Transverse colon (tissue), 4 donors: ENCODE measurements around the gene ZDHHC21.

Experiments
- CTCF ChIP-seq, 5 experiments: fragments of 200-600 bp in 3 of 5; fragments of 450-650 bp in 2 of 5; sonication (generic) in 3 of 5; IDR thresholded peaks; 1 replicate in 2 of 5; 2 replicates in 3 of 5; pipeline ENCODE4 v1.5.1; 2016 to 2017; ENCODE audit warnings: antibody characterized with exemption in 5 of 5, inconsistent platforms in 3 of 5, mild to moderate bottlenecking in 2 of 5, moderate library complexity in 1 of 5
- EP300 ChIP-seq: sonication (generic); formaldehyde crosslinking; IDR thresholded peaks from one replicate; pipeline ENCODE4 v1.6.1; 2017; ENCODE audit warnings: antibody characterized with exemption, low read depth
- POLR2A ChIP-seq: fragments of 450-650 bp; IDR thresholded peaks from one replicate; pipeline ENCODE4 v1.6.1; 2016; ENCODE audit warnings: antibody characterized with exemption, mild to moderate bottlenecking, moderate library complexity
- POLR2AphosphoS5 ChIP-seq, 3 donors: sonication (generic); formaldehyde crosslinking; IDR thresholded peaks; one replicate each; pipeline ENCODE4 v1.6.1; 2016; ENCODE audit warnings: antibody characterized with exemption in 3 of 3

DNA sequence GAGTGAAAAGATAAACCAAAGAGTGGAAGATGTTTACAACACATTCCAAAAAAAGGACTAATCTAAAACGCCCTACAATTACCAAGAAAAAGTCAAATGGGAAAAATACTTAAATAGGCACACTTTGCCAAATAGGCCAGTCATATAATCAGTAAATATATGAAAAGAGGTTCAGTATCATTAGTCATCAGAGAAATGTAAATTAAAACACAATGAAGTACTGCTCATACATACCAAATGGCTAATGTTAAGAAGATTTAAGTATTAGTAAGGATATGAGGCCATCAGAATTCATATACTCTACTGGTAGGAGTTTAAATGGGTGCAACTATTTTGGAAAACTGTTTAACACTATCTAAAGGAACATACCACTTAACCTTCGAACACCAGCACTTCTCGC lies 47.6 kb downstream of the ZDHHC21 start:
- no peak for TF ChIP-seq CTCF (IDR thresholded peaks at IDR 0.05)
- no peak for TF ChIP-seq POLR2AphosphoS5 (IDR thresholded peaks at IDR 0.05)
- no peak for TF ChIP-seq POLR2A
- TF ChIP-seq EP300: no peak
